Central memory CD4-positive, alpha-beta T cell (primary cell): Measurements from ENCODE around the gene MBOAT2.
A peak's percentile ranks its signal among the peaks of the same experiment; 100 is the strongest.

Experiments
- DNase-seq: peaks from one replicate; pipeline ENCODE4 v3.0.0; 2022

MBOAT2 gene

DNA sequence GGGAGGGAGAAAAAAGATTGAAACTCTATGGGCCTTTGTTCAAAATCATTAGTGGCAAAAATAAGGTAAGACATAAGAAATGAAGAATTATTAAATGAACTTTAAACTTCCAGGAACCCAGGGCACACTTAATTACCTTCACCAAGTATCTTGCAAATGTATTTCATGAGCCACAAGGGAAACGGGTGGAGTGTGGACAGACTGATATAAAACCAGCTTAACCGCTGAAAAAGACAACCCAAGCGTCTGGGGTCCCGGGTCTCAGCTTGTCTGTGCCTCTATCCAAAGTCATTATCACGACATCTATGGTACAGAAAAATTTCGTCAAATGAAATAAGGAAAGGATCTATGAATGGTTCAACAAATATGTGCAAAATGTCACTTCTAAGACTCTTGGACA lies 13.9 kb upstream of the MBOAT2 start:
- DNase-seq = no peak

DNA sequence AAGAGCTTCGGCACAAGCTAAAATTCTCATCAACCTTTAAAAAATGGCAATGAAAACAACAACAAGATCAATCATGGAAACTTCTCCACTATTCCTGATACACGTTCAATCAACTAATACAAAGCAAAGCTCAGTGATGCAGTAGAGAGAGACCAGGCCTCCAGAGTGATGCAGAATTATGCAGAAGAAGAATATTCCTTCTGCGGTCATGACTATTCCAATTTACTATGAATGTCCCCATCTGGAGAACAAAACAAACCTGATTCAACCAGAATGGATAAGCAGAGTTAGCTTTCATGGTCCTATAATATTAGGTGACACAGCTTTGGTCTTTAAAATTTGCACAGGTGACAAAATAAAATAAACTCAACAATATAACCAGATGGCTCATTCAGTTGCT lies 12.5 kb upstream of the MBOAT2 start:
- no peak for DNase-seq

DNA sequence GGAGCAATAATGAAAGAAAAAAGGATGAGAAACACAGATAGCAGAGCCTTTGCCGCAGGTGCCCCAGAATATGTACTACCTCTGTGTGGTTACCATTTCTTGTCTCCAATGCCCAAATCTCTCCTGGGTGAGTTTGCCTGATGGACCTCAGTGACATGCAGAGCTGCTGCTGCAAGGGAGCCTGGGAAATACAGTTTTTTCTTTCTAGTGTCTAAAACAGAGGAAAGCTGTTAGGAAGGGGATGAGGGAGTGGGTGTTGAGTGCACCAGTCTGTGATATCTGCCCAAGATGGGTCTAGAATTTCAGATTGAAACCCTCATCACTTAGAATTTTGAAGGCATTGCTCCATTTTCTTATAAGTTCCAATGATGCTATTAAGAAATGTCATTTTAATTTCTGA lies 9.9 kb upstream of the MBOAT2 start:
- no peak for DNase-seq

GRCh38 chr2:9010866-9011265 lies 7.4 kb upstream of the MBOAT2 start:
- DNase-seq = no peak

DNA sequence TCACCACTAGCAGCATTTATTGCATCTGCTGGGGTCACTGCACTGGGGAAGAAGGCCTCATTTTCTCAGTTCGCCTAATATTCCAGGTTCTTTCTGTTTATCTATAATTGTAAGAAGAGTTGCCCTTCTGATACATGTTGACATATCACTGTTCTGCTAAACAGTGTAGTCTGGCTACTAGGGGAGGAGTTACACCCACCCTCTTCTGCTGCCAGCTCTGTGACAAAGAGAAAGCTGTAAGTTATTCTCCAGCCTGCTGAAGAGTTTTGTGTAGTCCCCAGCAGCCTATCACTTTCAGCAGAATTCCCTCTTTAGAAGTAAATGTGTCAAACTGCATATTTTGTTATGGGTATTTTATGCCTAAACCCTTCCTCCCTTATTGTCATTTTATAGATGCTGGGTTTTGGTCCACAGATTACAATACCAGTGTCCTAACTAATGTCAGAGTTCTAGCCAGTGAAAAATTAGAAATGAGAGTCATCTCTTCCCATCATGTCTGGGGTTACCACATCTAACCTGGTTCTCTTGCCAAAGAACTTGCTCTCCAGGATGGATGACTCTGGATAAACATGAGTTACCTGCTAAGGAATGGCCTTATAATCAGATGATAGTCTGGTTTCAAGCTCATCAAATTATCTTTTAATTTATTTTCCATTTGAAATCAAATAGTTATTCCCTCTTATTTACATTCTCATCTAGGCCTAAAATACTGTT lies 5.6 kb upstream of the MBOAT2 start:
- no peak for DNase-seq

DNA sequence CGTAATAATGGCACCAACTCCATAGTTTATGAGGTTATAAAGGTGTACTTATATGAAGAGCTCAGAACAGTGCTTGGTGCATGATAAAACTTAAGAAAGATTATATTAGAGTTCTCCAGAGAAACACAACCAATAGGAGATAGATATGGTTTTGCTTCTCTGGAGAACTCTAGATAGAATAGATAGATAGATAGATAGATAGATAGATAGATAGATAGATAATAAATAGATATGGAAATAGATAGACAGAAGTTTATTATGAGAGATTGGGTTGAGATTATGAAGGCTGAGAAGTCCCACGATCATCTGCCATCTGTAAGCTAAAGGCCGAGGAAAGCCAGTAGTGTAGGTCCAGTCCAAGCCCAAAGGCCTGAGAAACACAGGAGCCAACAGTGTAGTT lies 2.9 kb upstream of the MBOAT2 start:
- DNase-seq = no peak

DNA sequence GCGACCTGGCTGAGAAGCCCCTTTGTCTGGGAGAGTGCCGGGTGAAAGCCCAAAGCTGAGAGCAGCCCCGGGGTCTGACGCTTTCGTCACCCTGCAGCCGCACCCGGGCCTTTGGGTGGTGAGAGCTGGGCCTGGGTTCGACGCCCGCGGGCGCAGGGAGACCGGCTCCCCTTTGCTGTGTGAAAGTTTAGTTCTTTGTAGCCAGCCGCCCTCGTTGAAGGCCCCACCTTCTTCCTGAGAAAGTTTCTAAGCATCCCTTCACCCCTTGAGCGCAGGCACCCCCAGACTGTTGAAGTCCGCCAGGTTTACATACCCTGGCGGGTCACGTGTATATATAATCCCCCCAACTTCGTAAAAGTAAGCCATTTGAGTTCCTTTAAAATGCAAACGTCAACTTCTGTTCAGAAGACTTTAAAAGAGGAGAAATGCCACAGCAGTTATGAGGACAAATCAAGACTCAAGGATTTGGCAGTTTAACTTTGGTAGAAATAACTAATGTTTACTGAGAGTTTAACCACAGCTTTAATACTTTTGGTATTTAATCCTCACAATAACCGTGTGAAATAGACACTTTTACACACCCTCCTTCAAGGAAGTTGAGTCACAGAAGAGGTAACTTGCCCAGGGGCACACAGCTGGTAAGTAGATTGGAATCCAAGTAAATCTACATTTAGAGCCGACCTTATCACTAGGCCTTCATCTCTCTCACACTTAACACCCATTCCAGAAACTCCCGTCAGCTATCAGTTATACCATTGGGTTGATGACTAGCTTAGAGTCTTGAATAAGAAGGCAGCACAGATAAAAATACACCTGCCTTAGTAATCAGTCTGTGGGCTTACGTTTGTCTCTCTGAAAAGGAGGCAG lies 1.1 kb upstream of the MBOAT2 start:
- DNase-seq = no peak

GRCh38 chr2:9003366-9003615 lies 193 bp downstream of the MBOAT2 start:
- DNase-seq = no peak

DNA sequence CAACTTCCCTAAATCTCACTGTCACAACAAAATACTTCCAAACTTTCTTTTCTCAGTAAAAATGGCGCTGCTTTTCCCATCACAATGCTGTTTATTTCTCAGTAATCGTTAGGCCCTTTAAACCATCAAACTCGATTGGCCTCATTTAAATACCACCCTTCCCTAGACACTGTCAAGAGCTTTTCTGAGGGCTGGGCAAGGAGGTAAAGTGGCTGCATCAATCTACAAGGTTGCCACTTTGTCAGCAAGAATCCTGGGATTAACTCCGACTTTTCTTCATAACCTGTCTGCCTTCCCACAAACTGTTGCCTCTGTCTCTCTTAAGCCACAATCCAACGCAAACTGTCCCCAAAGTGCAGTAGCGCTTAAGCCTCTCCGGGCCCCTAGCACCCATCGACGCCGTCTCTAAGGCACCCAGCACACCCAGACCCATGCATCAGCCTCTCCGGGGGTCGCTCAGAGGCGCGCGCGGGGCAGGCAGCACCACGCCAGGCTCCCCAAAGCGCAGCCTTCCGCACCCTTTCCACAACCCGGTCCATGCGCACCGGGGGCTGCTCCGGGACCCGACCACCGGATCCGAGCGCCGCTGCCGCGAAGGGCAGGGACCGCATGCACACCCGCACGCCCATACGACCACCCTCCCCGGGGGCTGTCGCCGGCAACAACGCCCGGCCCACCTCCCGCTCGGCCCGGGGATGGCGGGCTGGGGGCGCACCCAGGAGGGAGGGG lies 683 bp downstream of the MBOAT2 start:
- peak; percentile 4 for DNase-seq

DNA sequence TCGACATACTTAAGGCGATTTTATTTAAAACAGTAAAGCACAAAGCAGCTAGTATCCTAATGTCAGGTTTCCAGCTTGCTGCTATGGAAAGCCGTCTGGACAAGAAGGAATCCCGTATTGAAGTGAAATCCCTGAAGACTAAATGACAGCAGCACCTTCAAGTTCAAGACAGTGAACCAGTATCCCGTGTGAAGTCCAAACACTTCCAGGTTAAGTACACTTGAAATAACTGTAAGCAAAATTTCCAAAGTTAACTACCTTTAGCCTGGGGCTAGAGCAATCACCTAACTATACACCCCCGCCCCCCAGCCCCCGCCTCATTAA lies 1.2 kb downstream of the MBOAT2 start:
- DNase-seq = no peak

GRCh38 chr2:9001778-9002177 lies 1.7 kb downstream of the MBOAT2 start:
- no peak for DNase-seq

DNA sequence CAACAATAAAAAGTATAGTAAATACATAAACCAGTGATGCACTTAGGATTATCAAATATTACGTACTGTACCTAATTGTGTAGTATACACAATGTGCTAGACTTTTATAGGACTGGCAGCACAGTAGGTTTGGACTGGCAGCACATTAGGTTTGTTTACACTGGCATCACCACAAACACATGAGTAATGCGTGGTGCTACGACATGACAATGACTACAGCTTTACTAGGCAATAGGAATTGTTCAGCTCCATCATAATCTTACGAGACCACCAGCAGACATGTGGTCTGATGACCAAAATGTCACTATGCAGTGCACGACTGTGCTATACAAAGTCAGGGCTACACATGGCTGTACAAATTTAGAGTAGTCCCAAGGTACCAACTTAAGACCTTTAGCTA lies 2.3 kb downstream of the MBOAT2 start:
- DNase-seq = no peak

DNA sequence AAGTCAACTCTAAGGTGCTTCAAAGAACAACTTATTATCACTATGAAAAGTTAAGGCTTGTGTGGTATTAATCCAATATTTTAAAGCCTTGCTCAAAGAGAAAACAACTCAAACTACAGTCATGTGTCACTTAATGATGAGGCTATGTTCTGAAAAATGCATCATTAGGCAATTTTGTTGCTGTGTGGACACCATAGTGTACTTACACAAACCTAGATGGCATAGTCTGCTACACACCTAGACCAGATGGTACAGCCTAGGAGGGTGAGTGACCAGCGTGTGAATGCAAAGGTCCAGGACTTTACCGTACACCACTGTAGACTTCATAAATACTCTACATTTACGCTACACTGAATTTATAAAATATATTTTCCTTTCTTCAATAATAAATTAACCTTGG lies 3.0 kb downstream of the MBOAT2 start:
- no peak for DNase-seq

DNA sequence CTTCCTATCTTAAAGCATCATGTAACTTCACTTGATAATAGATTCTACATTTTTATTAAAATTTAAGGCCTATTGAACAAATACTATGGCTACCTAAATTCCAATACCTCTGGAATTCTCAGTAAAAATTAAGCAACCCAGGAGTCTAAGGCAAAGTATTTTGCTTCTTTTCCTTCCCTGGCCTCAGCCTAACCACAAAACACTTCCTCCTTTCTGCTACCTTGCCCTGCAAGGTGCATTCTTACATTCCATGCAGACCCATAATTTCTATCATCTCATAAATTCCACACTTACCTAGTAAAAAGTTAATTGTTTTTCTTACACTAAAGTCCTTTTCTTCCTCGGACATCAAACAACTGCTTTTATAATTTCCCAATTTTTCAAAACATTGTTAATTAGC lies 3.7 kb downstream of the MBOAT2 start:
- DNase-seq = no peak

- no peak for DNase-seq
These were observed 4.4 kb downstream of the MBOAT2 start for GRCh38 chr2:8999102-8999446.

- DNase-seq = no peak
These were observed 4.9 kb downstream of the MBOAT2 start for GRCh38 chr2:8998418-8999101.

DNA sequence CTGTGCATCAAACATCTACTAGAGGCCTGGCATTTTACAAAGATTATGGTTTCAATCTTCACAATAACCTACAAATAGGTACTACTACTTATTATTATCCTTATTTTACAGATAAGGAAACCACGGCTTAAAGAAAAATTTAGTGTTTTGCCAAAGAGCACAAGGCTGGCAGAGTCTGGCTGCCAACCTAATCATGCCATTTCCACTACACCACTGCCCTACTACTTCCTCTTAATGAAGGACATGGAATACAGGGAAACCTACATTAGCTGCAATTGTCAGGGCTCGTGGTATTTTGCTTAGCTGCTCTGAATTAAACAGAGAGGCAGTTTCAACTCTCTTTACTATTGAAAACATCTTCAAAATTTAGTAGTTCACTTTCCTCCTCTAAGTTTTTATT lies 5.9 kb downstream of the MBOAT2 start:
- DNase-seq = no peak

DNA sequence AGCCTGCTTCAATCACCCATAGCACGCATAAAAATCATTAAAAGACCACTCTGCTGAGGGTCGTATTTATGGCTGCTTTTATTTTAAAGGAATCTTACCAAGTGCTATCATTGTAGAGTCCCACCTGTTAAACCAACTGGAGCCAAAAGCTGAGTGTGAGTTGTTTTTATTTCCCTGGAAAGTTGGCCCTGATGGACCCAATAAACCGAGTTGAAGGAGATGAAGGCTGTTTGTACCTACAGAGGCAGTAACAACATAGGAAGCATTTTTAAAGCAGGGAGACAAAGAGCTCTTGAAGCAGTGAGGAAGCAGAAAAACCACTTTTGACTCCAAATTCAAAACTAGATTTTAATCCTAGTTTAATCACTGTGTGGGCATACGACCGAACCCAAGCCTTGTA lies 6.4 kb downstream of the MBOAT2 start:
- DNase-seq = no peak

- DNase-seq = no peak
These were observed 7.5 kb downstream of the MBOAT2 start for GRCh38 chr2:8996006-8996405.

DNA sequence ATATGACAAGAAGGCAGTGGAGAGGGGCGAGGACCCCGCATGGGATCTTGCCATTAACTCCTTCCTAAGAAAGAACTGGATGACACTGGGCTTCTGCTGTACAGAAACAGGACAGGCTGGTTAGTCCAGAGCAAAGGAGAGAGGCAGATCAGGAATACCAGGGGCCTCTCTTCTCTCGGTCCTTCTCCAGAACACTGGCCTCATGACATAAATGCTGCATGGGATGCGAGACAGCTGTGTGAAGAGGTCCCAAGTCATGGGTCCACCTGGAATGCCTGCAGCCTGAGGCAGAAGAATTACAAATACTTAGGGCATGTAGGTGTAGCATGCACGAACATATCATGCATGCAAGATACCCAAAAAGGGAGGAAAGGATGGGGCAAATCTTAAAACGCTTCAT lies 9.1 kb downstream of the MBOAT2 start:
- no peak for DNase-seq

GRCh38 chr2:8993902-8994278 lies 9.6 kb downstream of the MBOAT2 start:
- DNase-seq = no peak

DNA sequence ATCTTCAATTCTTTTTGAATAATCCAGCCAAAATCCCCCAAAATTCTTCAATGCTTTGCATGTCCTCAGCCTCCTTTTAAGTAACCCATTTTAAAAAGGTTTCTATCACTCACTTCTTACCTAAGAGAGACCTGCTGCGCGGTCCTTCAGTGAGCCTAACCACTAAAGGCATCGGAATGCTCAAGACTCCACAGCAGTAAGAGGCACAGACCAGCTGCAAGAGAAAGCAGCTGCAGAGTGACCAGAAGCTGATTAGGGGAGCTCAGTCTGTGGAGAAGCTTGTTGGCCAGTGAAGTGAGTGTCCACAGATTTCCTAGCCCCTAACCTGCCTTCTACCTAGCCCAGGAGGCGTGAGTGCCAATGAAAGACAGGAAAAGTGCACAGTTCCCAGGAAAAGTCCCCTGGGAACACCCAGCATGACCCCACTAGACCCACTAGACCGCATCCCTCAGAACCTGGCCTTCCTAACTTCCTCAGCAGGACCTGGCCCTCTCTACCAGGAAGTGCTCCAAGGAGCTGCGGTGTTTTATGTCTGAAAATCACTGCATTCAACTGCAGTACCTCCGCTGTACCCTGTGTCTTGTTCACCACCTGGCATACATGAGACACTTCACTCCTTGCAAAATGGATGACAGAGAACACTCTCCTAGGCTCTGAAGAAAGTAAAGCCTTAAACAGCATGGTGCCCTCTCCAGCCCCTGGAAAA lies 10.1 kb downstream of the MBOAT2 start:
- DNase-seq = no peak

DNA sequence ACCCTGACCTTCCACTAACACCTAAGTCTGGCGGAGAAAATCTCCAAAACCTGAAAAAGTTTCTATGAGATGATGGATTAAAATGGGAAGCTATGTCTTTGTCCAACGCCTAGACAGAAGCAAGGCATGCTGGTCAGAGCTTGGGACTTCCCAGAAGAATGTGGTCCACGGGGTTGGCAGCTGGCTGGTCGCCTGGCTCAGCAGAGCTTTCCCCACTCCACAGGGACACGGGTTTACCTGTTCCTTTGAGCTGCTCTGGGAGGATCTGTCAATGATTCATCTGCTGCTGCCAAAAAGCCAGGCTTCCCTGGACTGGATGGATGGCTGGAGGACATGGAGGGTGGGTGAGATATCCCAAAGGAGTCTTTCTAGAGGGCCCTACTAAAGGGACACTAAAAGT lies 10.8 kb downstream of the MBOAT2 start:
- DNase-seq = no peak
